ENCODE results near the gene ASPSCR1. TPM values are rescaled to one million over a fixed set of nuclear protein-coding genes. Genes with fewer than 3 reads are reported as not detected.

ASPSCR1 gene
- total and polyA plus RNA-seq, 12 donors, result 10.2 to 177 (median 27.6) TPM

DNA sequence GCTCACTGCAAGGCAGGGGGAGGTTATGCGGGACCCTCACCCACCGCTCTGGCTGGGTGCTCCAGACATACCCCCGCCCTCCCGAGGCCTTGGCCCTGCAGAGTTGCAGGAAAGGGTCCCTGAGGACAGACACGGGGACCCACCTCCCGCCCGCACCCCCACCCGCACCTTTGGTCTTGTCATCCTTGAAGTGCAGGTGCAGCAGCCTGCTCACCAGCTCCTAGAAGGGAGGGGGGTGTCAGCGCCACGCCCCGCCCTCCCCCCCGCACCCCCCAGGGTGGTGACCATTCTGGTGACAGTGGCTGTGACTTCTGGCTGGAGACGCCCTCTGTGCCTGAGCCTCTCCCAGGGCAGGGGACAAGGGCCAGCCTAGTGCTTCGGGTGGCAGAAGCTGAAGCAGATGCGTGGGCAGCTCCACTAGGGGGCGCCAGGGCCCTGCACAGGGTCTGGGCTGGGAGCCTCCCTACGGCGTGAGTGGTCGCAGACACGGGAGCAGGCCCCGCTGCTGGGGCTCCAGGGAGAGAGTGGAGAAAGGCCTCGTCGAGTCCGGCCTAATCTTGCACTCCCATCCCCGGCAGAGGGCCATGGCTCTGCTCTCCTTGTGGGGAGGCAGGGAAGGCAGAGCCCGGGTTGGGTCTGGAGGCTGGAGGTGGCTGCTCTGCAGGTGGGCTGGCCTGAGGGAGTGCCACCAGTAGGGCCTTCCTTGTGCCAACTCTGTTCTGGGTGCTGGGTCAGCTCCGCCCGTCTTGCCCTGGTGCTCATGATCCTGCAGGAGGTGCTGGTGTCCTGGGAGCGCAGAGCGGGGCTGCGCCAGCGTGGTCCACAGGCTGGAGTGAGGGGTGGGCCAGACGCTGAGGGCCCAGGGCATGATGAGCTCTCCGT lies 42.5 kb downstream of the ASPSCR1 start:
- TF ChIP-seq, protein P1, sequence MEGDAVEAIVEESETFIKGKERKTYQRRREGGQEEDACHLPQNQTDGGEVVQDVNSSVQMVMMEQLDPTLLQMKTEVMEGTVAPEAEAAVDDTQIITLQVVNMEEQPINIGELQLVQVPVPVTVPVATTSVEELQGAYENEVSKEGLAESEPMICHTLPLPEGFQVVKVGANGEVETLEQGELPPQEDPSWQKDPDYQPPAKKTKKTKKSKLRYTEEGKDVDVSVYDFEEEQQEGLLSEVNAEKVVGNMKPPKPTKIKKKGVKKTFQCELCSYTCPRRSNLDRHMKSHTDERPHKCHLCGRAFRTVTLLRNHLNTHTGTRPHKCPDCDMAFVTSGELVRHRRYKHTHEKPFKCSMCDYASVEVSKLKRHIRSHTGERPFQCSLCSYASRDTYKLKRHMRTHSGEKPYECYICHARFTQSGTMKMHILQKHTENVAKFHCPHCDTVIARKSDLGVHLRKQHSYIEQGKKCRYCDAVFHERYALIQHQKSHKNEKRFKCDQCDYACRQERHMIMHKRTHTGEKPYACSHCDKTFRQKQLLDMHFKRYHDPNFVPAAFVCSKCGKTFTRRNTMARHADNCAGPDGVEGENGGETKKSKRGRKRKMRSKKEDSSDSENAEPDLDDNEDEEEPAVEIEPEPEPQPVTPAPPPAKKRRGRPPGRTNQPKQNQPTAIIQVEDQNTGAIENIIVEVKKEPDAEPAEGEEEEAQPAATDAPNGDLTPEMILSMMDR (IDR thresholded peaks at IDR 0.05), result peak; percentile 29 to 62 (median 46)
- no peak for TF ChIP-seq POLR2A (IDR thresholded peaks at IDR 0.05)
- intact Hi-C loops (cut with DNase I), result loop anchor here (2.0 to 10.0 kb wide), 3 partner anchors 59 to 275 kb away; partner anchors contain the start of gene NOTUM (in 1 of the 2)
- no peak overlapping the region for H3K27ac ChIP-seq
- H3K4me3 ChIP-seq, result no peak overlapping the region
- peaks cover 21 to 27% of the 10 kb centered on the region in 2 donors for H3K4me1 ChIP-seq (replicated peaks in 1 of 2)
- 60 to 79% (median 64%) methylated on average over 4 to 34 of the region's 34 CpGs for WGBS, 4 donors
- H3K9me3 ChIP-seq (replicated peaks in 1 of 3), result no peaks in the 10 kb centered on the region
- peak in 5 of 7 donors; percentile 47 to 72 (median 59) for DNase-seq
- no peaks in the 10 kb centered on the region for H3K27me3 ChIP-seq
- H3K36me3 ChIP-seq (replicated peaks in 1 of 2), result no peaks in the 10 kb centered on the region

DNA sequence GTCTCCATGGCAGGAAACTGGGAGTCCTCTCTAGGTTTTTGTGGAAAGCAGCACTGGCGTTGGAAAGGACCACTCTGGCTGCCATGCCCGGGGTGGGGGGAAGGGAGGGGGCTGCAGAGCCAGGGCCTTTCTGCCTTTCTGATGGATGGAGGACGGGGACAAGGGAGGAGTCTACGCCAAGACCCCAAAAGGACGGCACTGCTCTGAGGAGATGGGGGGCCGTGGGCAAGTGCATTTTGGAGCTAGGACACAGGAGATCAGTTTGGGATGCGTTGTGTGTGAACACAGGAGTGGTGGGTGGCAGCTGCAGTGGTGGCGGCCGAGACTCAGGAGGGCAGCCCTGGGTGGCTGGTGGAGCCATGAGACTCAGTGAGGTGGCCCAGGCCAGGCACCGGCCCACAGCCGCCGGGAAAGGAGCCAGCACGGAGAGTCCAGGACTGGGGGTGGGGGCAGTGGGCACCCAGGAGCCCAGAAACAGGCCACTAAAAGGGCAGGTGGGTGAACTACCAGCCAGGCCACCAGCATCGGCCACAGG lies 43.2 kb downstream of the ASPSCR1 start:
- TF ChIP-seq, protein P1 (IDR thresholded peaks at IDR 0.05), result no peak
- no peak for TF ChIP-seq POLR2A (IDR thresholded peaks at IDR 0.05)
- 78 to 81% (median 80%) methylated on average over 12 to 14 of the region's 14 CpGs for WGBS, 4 donors
- no peaks in the 10 kb centered on the region for H3K36me3 ChIP-seq (replicated peaks in 1 of 2)
- DNase-seq, result no peak
- H3K27me3 ChIP-seq, result no peaks in the 10 kb centered on the region
- no peaks in the 10 kb centered on the region for H3K9me3 ChIP-seq (replicated peaks in 1 of 3)
- no peak overlapping the region for H3K4me3 ChIP-seq
- H3K4me1 ChIP-seq (replicated peaks in 1 of 2), result peaks cover 21 to 27% of the 10 kb centered on the region in 2 donors
- intact Hi-C loops (cut with DNase I), result loop anchor here (2.0 to 10.0 kb wide), 3 partner anchors 60 to 274 kb away; partner anchors contain the start of gene NOTUM (in 1 of the 2)
- no peak overlapping the region for H3K27ac ChIP-seq

DNA sequence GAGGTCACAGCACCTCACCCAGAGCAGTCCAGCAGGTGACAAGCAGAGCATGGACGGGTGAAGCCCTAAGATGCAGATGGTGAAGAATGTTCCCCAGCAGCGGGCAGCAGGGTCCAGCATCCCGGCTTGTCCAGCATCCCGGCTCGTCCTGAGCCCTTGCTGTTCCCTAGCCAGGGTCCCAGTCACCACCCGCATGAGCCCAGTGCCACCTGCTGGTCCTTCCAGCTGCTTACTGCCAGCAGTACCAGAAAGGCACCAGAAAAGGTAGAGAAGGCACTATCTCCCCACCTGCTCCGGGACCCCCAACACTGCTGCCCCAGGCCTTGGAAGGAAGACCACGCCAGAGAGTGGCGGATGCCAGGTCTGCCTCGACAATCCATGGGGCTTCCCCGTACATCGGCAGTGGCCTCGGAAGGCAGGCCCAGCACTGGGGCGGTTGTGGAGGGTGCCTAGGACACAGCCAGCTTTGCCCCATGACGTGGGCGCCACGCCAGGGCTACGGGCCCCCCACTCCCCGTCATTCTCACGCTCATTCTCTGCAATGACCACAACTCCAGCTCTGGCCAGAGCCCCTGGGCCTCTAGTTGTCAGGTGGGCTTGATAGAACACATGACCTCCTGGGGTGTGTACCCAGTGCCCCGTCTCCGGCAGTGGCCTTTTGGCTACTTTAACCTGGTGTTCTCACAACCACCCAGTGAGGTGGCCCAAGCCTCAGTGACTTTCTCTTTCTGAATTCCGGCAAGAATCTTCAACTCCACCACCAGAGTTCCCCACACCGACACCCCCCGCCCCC lies 43.9 kb downstream of the ASPSCR1 start:
- TF ChIP-seq, protein P1 (IDR thresholded peaks at IDR 0.05), result peak; percentile 49 to 92 (median 90)
- no peak for TF ChIP-seq POLR2A (IDR thresholded peaks at IDR 0.05)
- 34 to 40% (median 39%) methylated on average over 2 to 25 of the region's 25 CpGs for WGBS, 4 donors
- peak overlapping the region in 1 of 4 donors; percentile 81 for H3K4me3 ChIP-seq
- no peaks in the 10 kb centered on the region for H3K27me3 ChIP-seq
- peak; percentile 78 to 92 (median 88) for DNase-seq
- no peaks in the 10 kb centered on the region for H3K36me3 ChIP-seq (replicated peaks in 1 of 2)
- H3K4me1 ChIP-seq (replicated peaks in 1 of 2), result peaks cover 21 to 27% of the 10 kb centered on the region in 2 donors
- no peaks in the 10 kb centered on the region for H3K9me3 ChIP-seq (replicated peaks in 1 of 3)
- intact Hi-C loops (cut with DNase I), result loop anchor here (2.0 to 10.0 kb wide), 3 partner anchors 61 to 273 kb away; partner anchors contain the start of gene NOTUM (in 1 of the 2)
- no peak overlapping the region for H3K27ac ChIP-seq
